CD14-positive monocyte (primary cell): ENCODE measurements around the gene HIVEP3. TPM values are rescaled to one million over a fixed set of nuclear protein-coding genes. Genes with fewer than 3 reads are reported as not detected.

Experiments used
- DNase-seq, 3 donors: peaks; one replicate each; pipeline ENCODE4 v3.0.0-alpha.2; 2011 to 2022
- H2AFZ ChIP-seq: 2 replicates; pipeline ENCODE4 v1.6.0; 2012; ENCODE audit warnings: mild to moderate bottlenecking, low read depth, low read length, inconsistent platforms; ENCODE audit not compliant: insufficient read depth, poor library complexity, severe bottlenecking
- H3K27ac ChIP-seq, 2 donors: 1 replicate in 1 of 2; 2 replicates in 1 of 2; pipeline ENCODE4 v1.5.1; 2012 to 2013; ENCODE audit warnings: low read length in 2 of 2, control low read depth in 1 of 2, inconsistent platforms in 1 of 2, low read depth in 1 of 2, mild to moderate bottlenecking in 1 of 2
- H3K27me3 ChIP-seq, 2 donors: one replicate each; pipeline versions ENCODE4 v1.6.0 to v1.6.1; 2011 to 2013; ENCODE audit warnings: low read length in 2 of 2; ENCODE audit not compliant: control insufficient read depth in 2 of 2, insufficient read depth in 2 of 2
- H3K36me3 ChIP-seq, 2 donors: replicated peaks in 1 of 2; 1 replicate in 1 of 2; 2 replicates in 1 of 2; pipeline versions ENCODE4 v1.5.1 to v1.6.1; 2012 to 2013; ENCODE audit warnings: low read length in 2 of 2, control low read depth in 1 of 2, inconsistent platforms in 1 of 2, mild to moderate bottlenecking in 1 of 2; ENCODE audit not compliant: insufficient read depth in 2 of 2, control insufficient read depth in 1 of 2
- H3K4me1 ChIP-seq, 2 donors: 1 replicate in 1 of 2; 2 replicates in 1 of 2; pipeline versions ENCODE4 v1.5.1 to v1.6.1; 2012 to 2013; ENCODE audit warnings: low read length in 2 of 2, control low read depth in 1 of 2, inconsistent platforms in 1 of 2, mild to moderate bottlenecking in 1 of 2, moderate library complexity in 1 of 2; ENCODE audit not compliant: insufficient read depth in 2 of 2, control insufficient read depth in 1 of 2
- H3K4me2 ChIP-seq: replicated peaks from 2 replicates; pipeline ENCODE3; 2012; ENCODE audit warnings: low read length, moderate library complexity, mild to moderate bottlenecking; ENCODE audit not compliant: poor library complexity, severe bottlenecking; ENCODE audit errors: extremely low read depth
- H3K4me3 ChIP-seq, 3 experiments: fragments of 200-600 bp in 1 of 3; sonication (generic) in 1 of 3; replicated peaks in 1 of 3; 1 replicate in 2 of 3; 2 replicates in 1 of 3; pipeline ENCODE4 v1.5.1; 2011 to 2013; ENCODE audit warnings: low read length in 3 of 3, mild to moderate bottlenecking in 3 of 3, control low read depth in 2 of 3, low read depth in 2 of 3, inconsistent platforms in 1 of 3, moderate library complexity in 1 of 3
- H3K79me2 ChIP-seq: 2 replicates; pipeline ENCODE4 v1.6.0; 2012; ENCODE audit warnings: mild to moderate bottlenecking, control low read depth, inconsistent platforms, low read length, moderate library complexity; ENCODE audit not compliant: insufficient read depth
- H3K9ac ChIP-seq: 2 replicates; pipeline ENCODE4 v1.6.0; 2017; ENCODE audit warnings: low read length, mild to moderate bottlenecking; ENCODE audit not compliant: insufficient read depth, poor library complexity, severe bottlenecking
- H3K9me3 ChIP-seq, 2 donors: replicated peaks in 1 of 2; 1 replicate in 1 of 2; 2 replicates in 1 of 2; pipeline versions ENCODE4 v1.5.1 to v1.6.1; 2012 to 2013; ENCODE audit warnings: low read length in 2 of 2, control low read depth in 1 of 2; ENCODE audit not compliant: control insufficient read depth in 1 of 2, insufficient read depth in 1 of 2
- H4K20me1 ChIP-seq: 2 replicates; pipeline ENCODE4 v1.6.0; 2012; ENCODE audit warnings: mild to moderate bottlenecking, low read length, control low read depth, moderate library complexity; ENCODE audit not compliant: insufficient read depth
- H3K27ac Mint-ChIP-seq, 7 donors: one replicate each; pipeline ENCODE4 v1.8.0; 2020; ENCODE audit warnings: mild to moderate bottlenecking in 7 of 7, mixed read lengths in 7 of 7, moderate library complexity in 6 of 7, inconsistent platforms in 2 of 7
- H3K27me3 Mint-ChIP-seq, 3 donors: one replicate each; pipeline ENCODE4 v1.8.0; 2021 to 2022; ENCODE audit warnings: low read depth in 3 of 3, mild to moderate bottlenecking in 3 of 3, mixed read lengths in 3 of 3, moderate library complexity in 3 of 3, inconsistent platforms in 1 of 3
- H3K36me3 Mint-ChIP-seq, 2 donors: one replicate each; pipeline ENCODE4 v1.8.0; 2020; ENCODE audit warnings: mixed read lengths in 2 of 2, inconsistent platforms in 1 of 2, mild to moderate bottlenecking in 1 of 2
- H3K4me1 Mint-ChIP-seq: one replicate; pipeline ENCODE4 v1.8.0; 2020; ENCODE audit warnings: mild to moderate bottlenecking, mixed read lengths
- H3K4me3 Mint-ChIP-seq, 2 donors: one replicate each; pipeline ENCODE4 v1.8.0; 2020; ENCODE audit warnings: mild to moderate bottlenecking in 2 of 2, mixed read lengths in 2 of 2, moderate library complexity in 1 of 2
- H3K9me3 Mint-ChIP-seq, 7 donors: one replicate each; pipeline ENCODE4 v1.8.0; 2020 to 2022; ENCODE audit warnings: mixed read lengths in 7 of 7, mild to moderate bottlenecking in 6 of 7, moderate library complexity in 6 of 7, inconsistent platforms in 2 of 7
- WGBS: methylation state at CpG from one replicate; pipeline ENCODE4 v1.1.5; 2013; ENCODE audit warnings: missing lambda C conversion rate; ENCODE audit not compliant: insufficient coverage; 5-methylcytosine and 5-hydroxymethylcytosine counted together
- intact Hi-C, 2 donors: fragments of 100-400 bp; cut with micrococcal nuclease; formaldehyde crosslinking; loops; one replicate each; pipeline versions ENCODE4 v1.15.0 to v1.15.1; 2023
- polyA plus RNA-seq, 3 donors: library from polyadenylated mRNA; depleted of rRNA in 1 of 3; unstranded in 2 of 3; stranded (reverse) in 1 of 3; fragments of 300-500 nt in 2 of 3; fragments of >200 nt in 1 of 3; fragmentation: Illumina TruSeq in 2 of 3; gene quantifications; 1 replicate in 2 of 3; 2 replicates in 1 of 3; pipeline ENCODE4 v1.2.3, GENCODE V29; 2012 to 2021
- TF ChIP-seq, protein P1 (sequence below): fragments of 200-600 bp; IDR thresholded peaks from one replicate; pipeline ENCODE4 v1.8.0; 2022; ENCODE audit warnings: antibody characterized with exemption, mild to moderate bottlenecking

Gene HIVEP3
- polyA plus RNA-seq, 3 donors: 1.2 to 3.7 (median 1.8) TPM

DNA sequence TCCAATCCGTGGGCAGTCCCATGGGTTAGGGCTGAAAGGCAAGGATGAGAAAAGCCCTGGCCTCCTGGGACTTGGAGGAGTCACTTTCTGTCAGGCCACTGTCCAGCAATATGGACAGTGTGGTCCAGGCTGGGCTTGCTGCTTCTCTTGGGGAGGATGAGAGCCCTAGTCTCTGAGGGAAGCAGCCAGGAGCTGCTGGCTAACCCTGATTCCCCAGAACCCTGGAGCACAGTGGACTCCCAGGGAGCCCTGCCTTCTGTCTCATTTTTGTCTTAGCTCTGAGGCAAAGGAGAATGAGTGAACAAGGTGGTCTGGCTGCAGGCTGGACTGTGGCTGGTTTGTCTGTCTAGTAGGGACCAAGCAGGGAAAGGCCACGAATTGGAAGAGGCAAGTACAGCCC is 410.4 kb downstream of the HIVEP3 start:
- H3K27ac ChIP-seq: no peak overlapping the region
- peaks cover 0 to 2% (median 0%) of the 10 kb centered on the region in 7 donors for H3K9me3 Mint-ChIP-seq
- peaks cover 26 to 30% of the 10 kb centered on the region in 2 donors for H3K36me3 Mint-ChIP-seq

DNA sequence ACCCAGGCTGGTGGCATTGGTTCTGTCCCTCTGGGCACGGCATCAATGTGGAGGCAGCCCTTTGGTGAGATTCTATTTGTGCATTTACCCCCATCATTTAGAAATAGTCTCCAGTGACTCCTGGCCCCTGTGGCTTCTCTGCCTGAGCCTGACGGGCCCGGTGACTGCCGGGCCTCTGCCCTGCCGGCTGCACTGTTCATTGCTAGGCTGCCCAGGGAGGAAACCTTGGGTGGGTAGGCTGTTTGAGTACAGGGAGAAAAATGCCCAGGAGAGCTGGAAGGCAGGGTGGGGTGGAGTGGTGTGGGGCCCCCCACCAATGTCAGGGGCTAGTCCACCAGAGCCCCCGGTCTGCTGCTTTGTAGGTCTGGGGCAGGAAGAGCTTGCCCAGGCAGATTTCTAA is 410.9 kb downstream of the HIVEP3 start:
- TF ChIP-seq, protein P1, sequence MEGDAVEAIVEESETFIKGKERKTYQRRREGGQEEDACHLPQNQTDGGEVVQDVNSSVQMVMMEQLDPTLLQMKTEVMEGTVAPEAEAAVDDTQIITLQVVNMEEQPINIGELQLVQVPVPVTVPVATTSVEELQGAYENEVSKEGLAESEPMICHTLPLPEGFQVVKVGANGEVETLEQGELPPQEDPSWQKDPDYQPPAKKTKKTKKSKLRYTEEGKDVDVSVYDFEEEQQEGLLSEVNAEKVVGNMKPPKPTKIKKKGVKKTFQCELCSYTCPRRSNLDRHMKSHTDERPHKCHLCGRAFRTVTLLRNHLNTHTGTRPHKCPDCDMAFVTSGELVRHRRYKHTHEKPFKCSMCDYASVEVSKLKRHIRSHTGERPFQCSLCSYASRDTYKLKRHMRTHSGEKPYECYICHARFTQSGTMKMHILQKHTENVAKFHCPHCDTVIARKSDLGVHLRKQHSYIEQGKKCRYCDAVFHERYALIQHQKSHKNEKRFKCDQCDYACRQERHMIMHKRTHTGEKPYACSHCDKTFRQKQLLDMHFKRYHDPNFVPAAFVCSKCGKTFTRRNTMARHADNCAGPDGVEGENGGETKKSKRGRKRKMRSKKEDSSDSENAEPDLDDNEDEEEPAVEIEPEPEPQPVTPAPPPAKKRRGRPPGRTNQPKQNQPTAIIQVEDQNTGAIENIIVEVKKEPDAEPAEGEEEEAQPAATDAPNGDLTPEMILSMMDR: no peak
- Mint-ChIP-seq H3K4me3 (no peak overlapping the region), H3K36me3 (peaks cover 23 to 25% of the 10 kb centered on the region in 2 donors), H3K27ac (no peak overlapping the region), H3K9me3 (peaks cover 0 to 2% (median 0%) of the 10 kb centered on the region in 7 donors), H3K4me1 (peaks cover 2% of the 10 kb centered on the region), H3K27me3 (peaks cover 0 to 3% (median 0%) of the 10 kb centered on the region in 3 donors)
- H3K36me3 ChIP-seq: peaks cover 23 to 29% of the 10 kb centered on the region in 2 donors
- no peaks in the 10 kb centered on the region for H3K9me3 ChIP-seq
- no peaks in the 10 kb centered on the region for H4K20me1 ChIP-seq
- no peak for DNase-seq
- H2AFZ ChIP-seq: no peak overlapping the region
- intact Hi-C loops: no loop called here
- no peak overlapping the region for H3K9ac ChIP-seq
- H3K79me2 ChIP-seq: no peaks in the 10 kb centered on the region
- no peak overlapping the region for H3K4me3 ChIP-seq
- H3K27me3 ChIP-seq: no peaks in the 10 kb centered on the region
- H3K4me1 ChIP-seq: no peaks in the 10 kb centered on the region
- H3K4me2 ChIP-seq: no peak overlapping the region
- no peak overlapping the region for H3K27ac ChIP-seq
- 92% methylated on average over 1 of the region's 6 CpGs for WGBS

More for the DNA sequence above, 410.4 kb downstream of the HIVEP3 start:
- peaks cover 27 to 34% of the 10 kb centered on the region in 2 donors for H3K36me3 ChIP-seq
- no peaks in the 10 kb centered on the region for H3K9me3 ChIP-seq
- TF ChIP-seq, protein P1: no peak
- H3K4me3 ChIP-seq: no peak overlapping the region
- 88% methylated on average over 1 of the region's 2 CpGs for WGBS
- H3K4me1 Mint-ChIP-seq: peaks cover 2% of the 10 kb centered on the region
- H2AFZ ChIP-seq: no peak overlapping the region
- peaks cover 0 to 3% (median 0%) of the 10 kb centered on the region in 3 donors for H3K27me3 Mint-ChIP-seq
- no peak overlapping the region for H3K4me3 Mint-ChIP-seq
- H4K20me1 ChIP-seq: no peaks in the 10 kb centered on the region
- intact Hi-C loops: no loop called here
- H3K4me1 ChIP-seq: no peaks in the 10 kb centered on the region
- H3K27me3 ChIP-seq: no peaks in the 10 kb centered on the region
- no peaks in the 10 kb centered on the region for H3K79me2 ChIP-seq
- no peak overlapping the region for H3K9ac ChIP-seq
- DNase-seq: no peak
- no peak overlapping the region for H3K4me2 ChIP-seq
- H3K27ac Mint-ChIP-seq: no peak overlapping the region
